SK-N-MC (cell line): ENCODE measurements around the gene ZNF783.
A peak's percentile ranks its signal among the peaks of the same experiment; 100 is the strongest.

Source experiments
- EZH2 ChIP-seq: fragments of 200-600 bp; sonication (generic); IDR thresholded peaks from one replicate; pipeline ENCODE4 v1.6.1; 2017; ENCODE audit warnings: antibody characterized with exemption
- FOXP2 ChIP-seq: optimal IDR thresholded peaks from 2 replicates; pipeline ENCODE3; 2011; ENCODE audit warnings: mild to moderate bottlenecking, moderate library complexity; ENCODE audit not compliant: insufficient read depth; ENCODE audit errors: extremely low read length, control extremely low read depth
- POLR2AphosphoS5 ChIP-seq: IDR thresholded peaks from 2 replicates; pipeline ENCODE4 v1.6.1; 2012; ENCODE audit warnings: mild to moderate bottlenecking, low read depth, low read length, borderline replicate concordance

GRCh38 chr7:149284850-149285585, 23.0 kb downstream of the ZNF783 start:
- TF ChIP-seq POLR2AphosphoS5 (peak; percentile 77), EZH2 (no peak), FOXP2 (no peak)
